Muscle of arm (tissue), 12 donors: Measurements from ENCODE around the gene C3orf22. TPM values are rescaled to one million over a fixed set of nuclear protein-coding genes. Genes with fewer than 3 reads are reported as not detected.
A peak's percentile ranks its signal among the peaks of the same experiment; 100 is the strongest.
"Not testable (repeated sequence)": the region's sequence is repeated elsewhere in the genome, so short reads cannot be mapped to it uniquely, and the experiment has no call there.

Experiments used
- DNase-seq: peaks from one replicate; pipeline ENCODE4 v3.0.0-alpha.2; 2013
- polyA plus RNA-seq, 12 donors: library from polyadenylated mRNA; unstranded; fragments of 120-200 nt; gene quantifications; one replicate each; pipeline ENCODE4 v1.2.1, GENCODE V29; 2013; ENCODE audit not compliant: insufficient read length in 12 of 12

C3orf22 gene
- polyA plus RNA-seq, 12 donors, result 0.09 TPM; not detected in 11

DNA sequence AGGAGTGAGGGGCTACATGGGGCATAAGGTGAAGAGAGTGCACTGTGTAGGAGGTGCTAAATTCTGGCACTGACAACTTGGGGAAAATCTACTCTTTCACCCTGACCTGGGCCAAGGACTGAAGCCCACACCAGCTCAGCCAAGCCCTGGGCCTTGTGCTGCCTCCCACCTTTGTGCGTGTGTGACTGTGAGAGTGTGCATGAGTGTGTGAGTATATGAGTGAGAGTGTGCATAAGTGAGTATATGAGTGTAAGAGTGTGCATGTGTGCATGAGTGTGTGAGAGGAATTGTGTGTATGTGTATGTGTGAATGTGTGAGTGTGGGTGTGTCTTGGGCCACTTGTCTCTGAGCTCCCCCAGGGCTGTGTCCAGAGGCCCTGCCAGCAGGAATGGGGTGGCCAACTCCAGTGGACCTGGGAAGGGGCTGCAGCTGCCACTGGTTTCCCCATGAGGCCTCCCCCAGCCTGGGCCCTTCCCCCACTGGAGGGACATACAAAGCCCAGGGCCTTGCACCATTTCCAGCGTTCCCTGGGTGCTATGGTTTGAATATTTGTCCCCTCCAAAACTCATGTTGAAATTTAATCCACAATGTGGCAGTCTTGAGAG, 15.2 kb downstream of the C3orf22 start:
- no peak for DNase-seq

DNA sequence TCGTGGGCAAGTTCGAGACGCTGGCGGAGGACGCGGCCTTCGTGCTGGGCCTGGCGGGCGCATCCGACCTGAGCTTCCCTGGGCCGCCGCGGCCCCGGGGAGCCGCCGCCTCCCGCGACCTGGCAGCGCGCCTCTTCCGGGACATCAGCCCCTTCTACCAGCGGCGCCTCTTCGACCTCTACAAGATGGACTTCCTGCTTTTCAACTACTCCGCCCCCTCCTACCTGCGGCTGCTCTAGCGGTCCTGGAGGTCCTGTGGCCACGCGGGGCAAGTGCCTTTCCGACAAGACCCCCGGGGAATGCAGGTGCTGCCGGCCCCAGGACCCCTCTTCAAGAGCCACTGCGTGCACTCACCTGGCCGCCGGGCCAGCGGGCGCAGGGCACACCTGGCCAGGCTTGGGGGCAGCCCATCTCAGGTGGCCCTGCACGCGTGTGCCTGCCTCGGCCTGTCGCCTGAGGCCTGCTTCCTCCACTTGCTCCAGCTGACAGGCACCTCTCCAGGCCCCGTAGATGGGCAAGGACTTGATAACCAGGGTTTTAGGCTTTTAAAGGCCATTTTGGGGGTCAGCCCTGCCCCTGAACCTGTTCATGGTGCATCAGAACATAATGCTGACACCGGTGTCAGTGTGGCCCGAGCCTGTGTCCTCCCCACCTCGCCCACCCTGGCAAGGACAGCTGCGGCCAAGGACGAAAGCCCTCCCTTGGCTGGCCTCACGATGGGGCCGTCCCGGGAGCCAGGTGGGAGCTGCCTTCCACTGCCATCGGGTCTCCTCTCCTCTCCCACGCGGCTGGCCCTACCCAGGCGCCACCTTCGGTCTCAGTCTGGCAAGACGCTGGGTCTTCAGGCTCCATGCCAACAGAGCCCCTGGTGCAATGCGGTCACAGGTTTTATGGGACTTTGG, 16.1 kb downstream of the C3orf22 start:
- no peak for DNase-seq

- DNase-seq, result no peak
Measured at GRCh38 chr3:126541628-126542339, 16.9 kb downstream of the C3orf22 start.

DNA sequence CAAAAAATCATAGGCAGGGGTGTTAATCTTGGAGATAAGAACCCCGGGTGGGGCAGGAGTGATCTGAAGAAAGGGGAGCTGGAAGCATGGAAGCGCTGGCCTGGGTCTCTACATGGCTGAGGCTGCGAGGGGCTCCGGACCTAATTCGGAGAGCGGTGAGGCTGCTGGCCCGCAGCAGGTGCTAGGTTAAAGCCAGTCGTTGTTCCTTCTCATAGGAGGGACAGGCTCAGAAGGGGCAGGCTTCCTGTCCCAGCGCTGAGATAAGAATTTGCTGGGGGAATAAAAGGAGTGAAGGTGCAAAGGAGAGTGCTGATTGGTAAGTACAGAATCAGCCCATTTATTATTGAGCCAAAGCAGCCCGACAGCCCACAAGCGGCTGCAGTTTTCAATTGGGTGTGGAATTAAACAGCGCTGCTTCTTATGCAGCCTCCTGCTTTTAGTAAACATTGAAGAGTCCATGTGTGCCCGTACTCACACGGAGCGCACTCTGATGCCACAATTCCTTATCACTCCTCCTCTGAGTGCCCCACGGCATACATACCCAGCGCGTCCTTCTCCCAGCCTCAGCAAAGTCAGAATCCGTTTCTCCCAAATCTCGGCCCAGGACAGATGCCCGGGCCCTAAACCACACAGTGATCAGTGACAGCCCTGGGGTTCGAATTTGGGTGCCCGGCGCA, 17.6 kb downstream of the C3orf22 start:
- no peak for DNase-seq

DNA sequence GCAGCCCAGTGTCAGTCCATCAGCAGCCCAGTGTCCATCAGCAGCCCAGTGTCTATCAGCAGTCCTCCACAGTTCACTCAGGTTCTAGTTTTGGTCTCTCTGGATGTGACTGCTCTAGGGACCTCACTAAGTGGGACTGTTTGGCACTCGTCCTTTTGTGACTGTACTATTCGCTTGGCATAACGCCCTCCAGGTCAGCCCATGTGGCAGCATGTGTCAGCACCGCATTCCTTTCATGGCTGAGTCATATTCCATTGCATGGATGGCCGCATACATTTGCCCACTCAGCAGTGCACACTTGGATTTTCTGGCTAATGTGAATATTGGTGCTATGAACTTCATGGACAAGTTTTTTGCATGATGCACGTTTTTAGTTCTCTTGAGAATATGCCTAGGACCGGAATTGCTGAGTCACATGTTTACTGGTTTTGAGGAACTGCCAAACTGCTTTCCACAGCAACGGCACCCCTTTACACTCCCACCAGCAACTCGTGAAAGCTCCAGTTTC, 18.3 kb downstream of the C3orf22 start:
- DNase-seq, result peak; percentile 20

GRCh38 chr3:126539558-126540250, 19.0 kb downstream of the C3orf22 start:
- no peak for DNase-seq

GRCh38 chr3:126538966-126539365, 19.8 kb downstream of the C3orf22 start:
- no peak for DNase-seq

DNA sequence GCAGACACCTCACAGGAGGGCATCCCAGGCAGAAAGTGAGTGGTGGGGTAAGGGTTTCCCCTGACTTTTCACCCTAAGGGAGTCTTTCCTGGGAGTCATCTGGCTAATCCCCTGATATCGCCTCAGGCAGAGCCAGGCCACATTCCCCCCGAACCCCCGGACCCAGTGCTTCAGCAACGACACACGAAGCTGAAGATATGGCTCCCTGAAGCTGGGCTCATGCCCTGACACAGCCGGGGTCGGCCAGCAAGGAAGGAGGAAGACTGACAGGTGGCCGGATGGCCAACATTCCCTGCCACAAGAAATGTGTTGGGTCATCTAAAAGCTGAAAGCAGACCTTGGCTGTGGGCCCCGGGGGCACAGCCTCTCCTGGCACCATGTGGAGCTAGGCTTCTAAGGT, 20.4 kb downstream of the C3orf22 start:
- DNase-seq, result no peak

- DNase-seq, result no peak
Measured at GRCh38 chr3:126537730-126538281, 20.9 kb downstream of the C3orf22 start.

GRCh38 chr3:126537116-126537729, 21.5 kb downstream of the C3orf22 start:
- no peak for DNase-seq

- DNase-seq, result no peak
Measured at GRCh38 chr3:126536126-126536525, 22.6 kb downstream of the C3orf22 start.

DNA sequence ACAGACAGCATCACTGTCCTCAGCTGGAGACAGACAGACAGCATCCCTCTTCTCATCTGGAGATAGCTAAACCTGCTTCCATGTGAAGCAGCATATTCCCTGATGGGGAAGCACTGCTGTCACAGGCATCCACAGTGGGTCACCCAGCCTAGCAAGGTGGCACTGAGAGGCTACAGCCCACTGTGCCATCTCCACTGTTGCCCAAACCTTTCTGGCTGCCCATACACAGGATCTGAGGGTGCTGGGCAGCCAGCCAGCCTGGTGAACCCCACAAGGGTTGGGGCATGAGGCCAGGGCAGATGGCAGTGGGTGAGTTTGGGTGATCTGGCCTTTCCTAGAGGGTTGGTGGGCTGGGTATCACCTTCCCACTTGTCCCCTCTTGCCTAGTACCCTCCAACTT, 23.1 kb downstream of the C3orf22 start:
- no peak for DNase-seq

- DNase-seq, result not testable (repeated sequence)
Measured at GRCh38 chr3:126534716-126535115, 24.0 kb downstream of the C3orf22 start.

GRCh38 chr3:126533506-126533905, 25.2 kb downstream of the C3orf22 start:
- no peak for DNase-seq

DNA sequence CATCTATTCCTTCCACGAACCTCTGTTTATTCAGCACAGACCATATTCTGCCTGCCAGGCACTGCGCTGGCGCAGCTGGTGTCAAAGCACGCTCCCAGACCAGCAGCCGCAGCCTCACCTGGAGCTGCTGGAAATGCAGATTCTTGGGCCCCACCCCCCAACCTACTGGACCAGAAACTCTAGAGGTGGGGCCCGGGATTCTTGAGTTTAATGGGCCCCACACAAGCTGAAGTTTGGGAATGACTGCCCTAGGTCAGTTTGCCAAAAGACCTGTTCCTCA, 27.7 kb downstream of the C3orf22 start:
- no peak for DNase-seq

GRCh38 chr3:126530171-126531050, 28.3 kb downstream of the C3orf22 start:
- DNase-seq, result no peak

GRCh38 chr3:126529585-126530170, 29.1 kb downstream of the C3orf22 start:
- no peak for DNase-seq

- DNase-seq, result no peak
Measured at GRCh38 chr3:126528800-126529541, 29.8 kb downstream of the C3orf22 start.

- DNase-seq, result no peak
Measured at GRCh38 chr3:126528419-126528799, 30.3 kb downstream of the C3orf22 start.
